VCaP (cell line): ENCODE results near the gene SERF2.
"Not testable (repeated sequence)": the region's sequence is repeated elsewhere in the genome, so short reads cannot be mapped to it uniquely, and the experiment has no call there.

Experiments
- H3K27ac ChIP-seq: fragments of 450-650 bp; 2 replicates; pipeline ENCODE4 v1.5.1; 2017
- TF ChIP-seq, protein P1 (sequence below): fragments of 450-650 bp; conservative IDR thresholded peaks from 2 replicates; pipeline ENCODE4 v1.5.1; 2017; ENCODE audit warnings: mild to moderate bottlenecking, moderate library complexity

SERF2 gene

DNA sequence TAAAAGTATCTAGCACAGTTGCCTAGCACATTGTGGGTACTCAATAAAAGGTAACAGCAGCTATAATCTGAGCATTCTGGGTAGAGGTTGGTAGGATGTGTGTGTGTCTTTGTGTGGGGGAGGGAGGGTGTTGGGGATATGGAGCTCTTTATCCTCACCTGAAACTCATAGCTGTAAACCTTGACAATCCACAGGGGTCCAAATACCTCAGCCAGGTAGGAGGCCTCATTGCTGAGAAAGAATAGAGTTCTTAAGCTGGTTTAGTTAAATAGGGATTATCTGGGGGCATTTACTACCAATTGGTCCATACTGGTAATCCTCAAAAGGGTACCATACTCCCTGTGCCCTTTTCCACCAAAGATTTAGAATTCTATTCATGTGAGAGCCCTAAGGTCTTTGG is 3.9 kb downstream of the SERF2 start:
- peak overlapping the region; percentile 93; the same call in 1 of the 2 replicates for H3K27ac ChIP-seq
- TF ChIP-seq, protein P1, sequence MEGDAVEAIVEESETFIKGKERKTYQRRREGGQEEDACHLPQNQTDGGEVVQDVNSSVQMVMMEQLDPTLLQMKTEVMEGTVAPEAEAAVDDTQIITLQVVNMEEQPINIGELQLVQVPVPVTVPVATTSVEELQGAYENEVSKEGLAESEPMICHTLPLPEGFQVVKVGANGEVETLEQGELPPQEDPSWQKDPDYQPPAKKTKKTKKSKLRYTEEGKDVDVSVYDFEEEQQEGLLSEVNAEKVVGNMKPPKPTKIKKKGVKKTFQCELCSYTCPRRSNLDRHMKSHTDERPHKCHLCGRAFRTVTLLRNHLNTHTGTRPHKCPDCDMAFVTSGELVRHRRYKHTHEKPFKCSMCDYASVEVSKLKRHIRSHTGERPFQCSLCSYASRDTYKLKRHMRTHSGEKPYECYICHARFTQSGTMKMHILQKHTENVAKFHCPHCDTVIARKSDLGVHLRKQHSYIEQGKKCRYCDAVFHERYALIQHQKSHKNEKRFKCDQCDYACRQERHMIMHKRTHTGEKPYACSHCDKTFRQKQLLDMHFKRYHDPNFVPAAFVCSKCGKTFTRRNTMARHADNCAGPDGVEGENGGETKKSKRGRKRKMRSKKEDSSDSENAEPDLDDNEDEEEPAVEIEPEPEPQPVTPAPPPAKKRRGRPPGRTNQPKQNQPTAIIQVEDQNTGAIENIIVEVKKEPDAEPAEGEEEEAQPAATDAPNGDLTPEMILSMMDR: no peak

DNA sequence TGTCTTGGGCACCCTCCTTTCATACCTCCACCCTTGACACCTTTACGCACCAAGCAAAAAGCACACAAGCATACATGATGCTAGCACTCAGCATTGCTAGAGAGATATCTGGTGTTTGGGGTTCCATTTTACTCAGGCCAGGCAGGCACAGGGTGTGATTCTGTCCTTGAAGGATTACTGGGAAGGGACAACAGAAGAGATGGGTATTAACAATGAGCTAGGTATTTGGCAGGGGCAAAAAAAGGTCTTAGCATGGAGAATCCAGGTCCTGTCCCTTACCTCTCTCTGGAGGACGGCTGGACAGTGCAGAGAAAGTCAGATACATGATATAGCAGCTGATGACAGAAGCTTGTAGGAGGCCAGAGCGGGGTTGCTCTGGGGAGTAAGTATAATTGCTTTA is 4.4 kb downstream of the SERF2 start:
- H3K27ac ChIP-seq: peak overlapping the region; percentile 93; the same call in 1 of the 2 replicates
- TF ChIP-seq, protein P1: no peak

DNA sequence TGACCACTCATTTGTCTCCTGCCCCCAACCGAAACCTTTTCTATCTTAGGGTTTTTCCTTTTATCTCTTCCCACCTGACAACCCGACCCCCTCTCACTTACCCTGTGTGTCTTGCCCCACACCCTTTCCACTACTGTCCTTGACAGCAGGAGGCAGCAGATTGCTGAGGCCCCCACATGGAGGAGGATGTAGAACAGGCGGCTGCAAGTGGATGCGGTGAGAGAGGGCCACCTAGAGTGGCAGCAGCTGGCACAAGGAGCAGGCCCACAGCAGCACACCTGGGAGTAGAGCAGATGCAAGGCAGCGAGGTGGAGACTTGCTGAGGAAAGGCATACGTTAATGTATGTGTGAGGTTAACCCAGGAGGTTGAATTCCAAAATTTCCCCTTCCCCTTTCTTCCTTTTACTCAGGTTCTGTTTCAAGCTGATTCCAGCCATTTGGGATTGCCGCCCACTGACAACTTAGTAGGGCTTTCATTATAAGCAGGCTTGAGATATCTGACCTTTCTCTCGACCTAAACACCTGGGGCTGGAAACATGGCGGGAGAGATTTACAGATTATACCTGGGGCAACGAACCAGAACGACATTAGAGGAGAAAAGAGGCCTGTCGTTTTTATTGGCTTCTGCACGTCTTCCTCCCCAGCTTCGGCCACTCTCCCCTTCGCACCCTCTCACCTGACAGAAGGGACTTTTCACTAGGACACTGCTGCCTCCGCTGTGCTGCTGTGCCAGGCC is 7.3 kb downstream of the SERF2 start:
- TF ChIP-seq, protein P1: no peak
- H3K27ac ChIP-seq: peak overlapping the region; percentile 93

DNA sequence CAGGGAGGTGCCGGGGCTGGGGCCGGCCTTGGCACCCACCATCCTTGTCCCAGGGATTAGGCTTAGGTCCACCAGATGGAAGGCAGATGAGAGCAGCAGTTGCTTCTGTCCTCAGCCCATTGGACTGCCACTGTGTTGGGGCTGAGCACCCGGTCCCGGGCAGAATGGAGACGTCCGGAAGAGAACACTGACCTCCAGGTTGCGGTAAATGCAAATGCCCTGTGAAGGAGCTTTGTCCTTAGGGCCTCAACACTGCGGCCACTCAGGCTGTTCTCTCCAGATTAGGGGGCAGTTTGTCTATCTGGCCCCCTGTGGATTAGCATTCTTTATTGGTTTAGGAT is 7.8 kb downstream of the SERF2 start, which contains the start of gene SERINC4:
SERINC4 (minus strand) TSS at position 276 of the 341 bp plus-strand sequence; CDS start at position 42, 234 bp downstream.
- TF ChIP-seq, protein P1: no peak
- H3K27ac ChIP-seq: peak within 1 kb of the TSS; percentile 93

DNA sequence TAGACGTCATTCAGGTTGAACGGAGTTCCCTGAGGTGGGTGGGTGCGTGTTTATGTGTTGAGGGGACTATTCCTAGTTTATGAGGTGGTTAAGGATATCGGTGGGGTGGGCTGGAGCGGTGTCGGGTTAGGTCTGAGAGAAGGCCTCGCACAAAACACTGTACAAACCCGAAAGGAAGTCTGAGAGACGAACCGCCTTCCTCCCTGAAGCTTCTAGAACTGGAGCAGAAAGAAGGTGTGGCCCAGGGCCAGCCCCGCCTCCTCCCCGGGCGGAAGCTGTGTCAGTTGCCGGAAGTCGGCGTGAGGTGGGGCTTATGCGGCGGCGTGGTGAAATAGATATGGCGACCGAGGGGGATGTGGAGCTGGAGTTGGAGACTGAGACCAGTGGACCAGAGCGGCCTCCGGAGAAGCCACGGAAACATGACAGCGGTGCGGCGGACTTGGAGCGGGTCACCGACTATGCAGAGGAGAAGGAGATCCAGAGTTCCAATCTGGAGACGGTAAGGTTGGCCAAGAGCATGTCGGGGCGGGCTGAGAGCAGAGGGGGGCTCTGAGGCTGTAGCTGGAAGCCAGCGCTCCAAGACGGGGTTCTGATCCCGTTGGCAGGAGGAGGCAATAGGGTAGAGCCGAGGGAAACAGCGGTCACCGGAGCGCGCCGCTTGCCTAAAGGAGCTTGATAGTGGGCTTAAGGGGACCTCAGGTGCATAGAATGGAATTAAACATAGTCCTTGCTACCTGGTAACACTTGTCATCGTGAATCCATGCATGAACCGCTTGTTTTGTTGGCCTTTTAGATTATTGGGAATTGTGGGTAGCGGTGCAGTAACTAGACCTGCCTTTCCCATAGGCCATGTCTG is 8.4 kb downstream of the SERF2 start, which contains the start of gene HYPK:
HYPK (plus strand) TSS at position 314 of the 856 bp plus-strand sequence; CDS start at position 338, 24 bp downstream.
- TF ChIP-seq, protein P1: no peak

DNA sequence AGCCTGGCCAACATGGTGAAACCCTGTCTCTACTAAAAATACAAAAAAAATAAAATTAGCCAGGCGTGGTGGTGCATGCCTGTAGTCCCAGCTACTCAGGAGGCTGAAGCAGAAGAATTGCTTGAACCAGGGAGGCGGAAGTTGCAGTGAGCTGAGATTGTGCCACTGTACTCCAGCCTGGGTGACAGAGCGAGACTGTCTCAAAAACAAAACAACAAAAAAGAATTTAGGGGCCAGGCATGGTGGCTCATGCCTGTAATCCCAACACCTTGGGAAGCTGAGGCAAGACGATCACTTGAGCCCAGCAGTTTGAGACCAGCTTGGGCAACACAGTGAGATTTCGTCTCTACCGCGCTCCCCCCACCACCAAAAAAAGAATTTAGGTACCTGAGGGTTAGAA is 10.6 kb downstream of the SERF2 start:
- not testable (repeated sequence) for H3K27ac ChIP-seq

More for the DNA sequence above, 8.4 kb downstream of the SERF2 start, which contains the start of gene HYPK:
- peak within 1 kb of the TSS; percentile 93 for H3K27ac ChIP-seq

DNA sequence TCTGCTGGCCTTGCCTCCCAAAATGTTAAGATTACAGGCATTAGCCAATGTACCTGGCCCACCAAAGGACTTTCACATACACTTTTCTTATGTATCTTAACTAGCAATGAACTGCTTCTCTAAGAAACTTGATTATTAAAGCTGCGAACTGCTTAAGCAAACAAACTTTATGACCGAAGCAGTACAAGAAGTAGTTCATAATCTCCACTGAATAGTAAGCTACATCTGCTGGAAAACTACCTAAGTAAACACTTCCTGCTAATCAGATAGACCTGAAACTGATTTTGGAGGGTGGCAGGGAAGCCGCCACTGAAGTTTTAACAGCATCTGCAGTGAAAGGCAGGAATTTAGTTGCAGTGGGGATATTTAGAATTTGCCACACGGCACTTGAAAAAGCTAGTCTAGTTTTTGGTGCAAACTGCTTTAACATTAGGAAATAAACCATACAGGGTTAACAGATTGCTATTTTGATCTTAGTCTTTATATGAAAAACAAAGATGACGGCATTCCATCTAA is 16.4 kb downstream of the SERF2 start:
- peak overlapping the region; percentile 88 for H3K27ac ChIP-seq
- TF ChIP-seq, protein P1: no peak
